IMR-90 (cell line): ENCODE data around the gene SERPINE2. TPM values are rescaled to one million over a fixed set of nuclear protein-coding genes. Genes with fewer than 3 reads are reported as not detected.

Experiments
- ATAC-seq: fragments of 200-7000 bp; cut with Tn5 transposase; 2 replicates; pipeline ENCODE4 v1.9.1; 2020; ENCODE audit warnings: low read depth, mild to moderate bottlenecking, moderate library complexity
- BruUV-seq: library from RNA; stranded (reverse); fragments of 400-500 nt; replicated peaks from 2 replicates; lab custom pipeline; 2021; lab: Mats Ljungman, UMichigan
- CTCF ChIA-PET: fragments of 300-600 bp; formaldehyde crosslinking; extraction: SDS; loops from one replicate; lab custom pipeline; 2021; ENCODE audit warnings: antibody characterized with exemption; lab: Yijun Ruan, JAX
- POLR2A ChIA-PET: fragments of 300-600 bp; sonication (Branson Sonifier 250); formaldehyde crosslinking; loops from one replicate; lab custom pipeline; 2022; ENCODE audit warnings: antibody characterized with exemption; ENCODE audit not compliant: unreplicated experiment; lab: Charles Lee
- DNase-seq: peaks from one replicate; pipeline ENCODE4 v3.0.0; 2013
- H2AFZ ChIP-seq: replicated peaks from 2 replicates; pipeline ENCODE3; 2013; ENCODE audit warnings: low read length, mild to moderate bottlenecking; ENCODE audit not compliant: poor library complexity
- H2AK5ac ChIP-seq: 2 replicates; pipeline ENCODE4 v1.6.1; 2013; ENCODE audit warnings: low read depth, low read length, inconsistent platforms
- H2AK9ac ChIP-seq: replicated peaks from 2 replicates; pipeline ENCODE3; 2013; ENCODE audit warnings: mild to moderate bottlenecking, low read depth, low read length, moderate library complexity; ENCODE audit not compliant: poor library complexity
- H2BK120ac ChIP-seq: 2 replicates; pipeline ENCODE4 v1.6.1; 2013; ENCODE audit warnings: low read depth, low read length, inconsistent platforms
- H2BK15ac ChIP-seq: 3 replicates; pipeline ENCODE4 v1.6.1; 2013; ENCODE audit warnings: low read depth, low read length, inconsistent platforms
- H2BK20ac ChIP-seq: 2 replicates; pipeline ENCODE4 v1.6.1; 2013; ENCODE audit warnings: low read depth, mild to moderate bottlenecking, inconsistent platforms, low read length, moderate library complexity
- H2BK5ac ChIP-seq: 2 replicates; pipeline ENCODE4 v1.6.1; 2013; ENCODE audit warnings: mild to moderate bottlenecking, low read depth, low read length, inconsistent platforms; ENCODE audit not compliant: poor library complexity, severe bottlenecking
- H3K14ac ChIP-seq: replicated peaks from 2 replicates; pipeline ENCODE4 v1.6.1; 2013; ENCODE audit warnings: low read depth, low read length, inconsistent platforms
- H3K18ac ChIP-seq: 2 replicates; pipeline ENCODE4 v1.6.1; 2013; ENCODE audit warnings: low read depth, low read length, control low read depth
- H3K23ac ChIP-seq: 2 replicates; pipeline ENCODE4 v1.6.1; 2013; ENCODE audit warnings: low read depth, low read length, inconsistent platforms
- H3K27ac ChIP-seq: 2 replicates; pipeline ENCODE4 v1.5.1; 2013; ENCODE audit warnings: mild to moderate bottlenecking, control low read depth, low read length; ENCODE audit not compliant: insufficient read depth
- H3K27me3 ChIP-seq: 2 replicates; pipeline ENCODE4 v1.6.1; 2013; ENCODE audit warnings: low read length; ENCODE audit not compliant: control insufficient read depth, insufficient read depth
- H3K36me3 ChIP-seq: 2 replicates; pipeline ENCODE4 v1.6.1; 2013; ENCODE audit warnings: low read length, mixed read lengths; ENCODE audit not compliant: control insufficient read depth, insufficient read depth
- H3K4ac ChIP-seq: 2 replicates; pipeline ENCODE4 v1.6.1; 2013; ENCODE audit warnings: low read depth, low read length, inconsistent platforms
- H3K4me1 ChIP-seq: 2 replicates; pipeline ENCODE4 v1.6.1; 2013; ENCODE audit warnings: low read length, mixed read lengths; ENCODE audit not compliant: control insufficient read depth, insufficient read depth
- H3K4me2 ChIP-seq: 2 replicates; pipeline ENCODE4 v1.6.1; 2013; ENCODE audit warnings: low read depth, mild to moderate bottlenecking, control low read depth, low read length, moderate library complexity
- H3K4me3 ChIP-seq: 2 replicates; pipeline ENCODE4 v1.5.1; 2013; ENCODE audit warnings: low read depth, mild to moderate bottlenecking, control low read depth, low read length, moderate library complexity; ENCODE audit not compliant: insufficient read depth
- H3K56ac ChIP-seq: 2 replicates; pipeline ENCODE4 v1.6.1; 2013; ENCODE audit warnings: low read length, inconsistent platforms; ENCODE audit not compliant: insufficient read depth; ENCODE audit errors: extremely low read depth
- H3K79me1 ChIP-seq, 2 experiments: 2 replicates each; pipeline ENCODE4 v1.6.1; 2013; ENCODE audit warnings: low read length in 2 of 2, inconsistent platforms in 1 of 2, low read depth in 1 of 2
- H3K9ac ChIP-seq: 2 replicates; pipeline ENCODE4 v1.6.1; 2013; ENCODE audit warnings: low read depth, low read length, control low read depth
- H3K9me1 ChIP-seq: 2 replicates; pipeline ENCODE4 v1.6.1; 2013; ENCODE audit warnings: low read length, inconsistent platforms; ENCODE audit not compliant: insufficient read depth
- H3K9me3 ChIP-seq: 2 replicates; pipeline ENCODE4 v1.6.1; 2013; ENCODE audit warnings: low read length; ENCODE audit not compliant: control insufficient read depth, insufficient read depth
- H4K20me1 ChIP-seq: 2 replicates; pipeline ENCODE4 v1.6.1; 2013; ENCODE audit warnings: low read length, inconsistent platforms; ENCODE audit not compliant: insufficient read depth
- H4K5ac ChIP-seq: 2 replicates; pipeline ENCODE4 v1.6.1; 2013; ENCODE audit warnings: mild to moderate bottlenecking, low read depth, low read length, control low read depth
- H4K8ac ChIP-seq, 2 experiments: 2 replicates each; pipeline ENCODE4 v1.6.1; 2013; ENCODE audit warnings: low read depth in 2 of 2, low read length in 2 of 2, control low read depth in 1 of 2, inconsistent platforms in 1 of 2
- H4K91ac ChIP-seq: 2 replicates; pipeline ENCODE4 v1.6.1; 2013; ENCODE audit warnings: low read depth, low read length, inconsistent platforms; ENCODE audit not compliant: insufficient read depth
- BHLHE40 ChIP-seq: fragments of 150-350 bp; IDR thresholded peaks from 2 replicates; pipeline ENCODE4 v1.6.1; 2016; ENCODE audit warnings: mild to moderate bottlenecking, low read depth, low read length
- CEBPB ChIP-seq: IDR thresholded peaks from 2 replicates; pipeline ENCODE4 v1.6.1; 2012; ENCODE audit warnings: low read depth, low read length, improper control_type of control experiment
- CHD1 ChIP-seq: IDR thresholded peaks from 2 replicates; pipeline ENCODE4 v1.6.1; 2012; ENCODE audit warnings: low read depth, low read length, improper control_type of control experiment
- CTCF ChIP-seq: conservative IDR thresholded peaks from 2 replicates; pipeline ENCODE4 v1.5.1; 2012; ENCODE audit warnings: mild to moderate bottlenecking, low read depth, low read length, improper control_type of control experiment
- ELK1 ChIP-seq: fragments of 150-350 bp; IDR thresholded peaks from 2 replicates; pipeline ENCODE4 v1.6.1; 2016; ENCODE audit warnings: low read depth, mild to moderate bottlenecking, low read length, moderate library complexity, borderline replicate concordance
- MAFK ChIP-seq: IDR thresholded peaks from 2 replicates; pipeline ENCODE4 v1.6.1; 2012; ENCODE audit warnings: low read depth, low read length, improper control_type of control experiment
- MXI1 ChIP-seq: IDR thresholded peaks from 2 replicates; pipeline ENCODE4 v1.6.1; 2012; ENCODE audit warnings: low read depth, mild to moderate bottlenecking, low read length, moderate library complexity, borderline replicate concordance
- NFE2L2 ChIP-seq: fragments of 150-350 bp; IDR thresholded peaks from 2 replicates; pipeline ENCODE4 v1.6.1; 2016; ENCODE audit warnings: low read depth, mild to moderate bottlenecking, low read length
- POLR2A ChIP-seq: IDR thresholded peaks from 2 replicates; pipeline ENCODE4 v1.6.1; 2012; ENCODE audit warnings: mild to moderate bottlenecking, low read depth, low read length
- RAD21 ChIP-seq: IDR thresholded peaks from 2 replicates; pipeline ENCODE4 v1.6.1; 2012; ENCODE audit warnings: low read length, improper control_type of control experiment
- RCOR1 ChIP-seq: IDR thresholded peaks from 2 replicates; pipeline ENCODE4 v1.6.1; 2012; ENCODE audit warnings: mild to moderate bottlenecking, low read length, improper control_type of control experiment; ENCODE audit not compliant: insufficient replicate concordance
- SMC3 ChIP-seq: fragments of 150-350 bp; IDR thresholded peaks from 2 replicates; pipeline ENCODE4 v1.6.1; 2016; ENCODE audit warnings: low read depth, mild to moderate bottlenecking, antibody characterized with exemption, low read length, moderate library complexity
- USF2 ChIP-seq: fragments of 150-350 bp; IDR thresholded peaks from 2 replicates; pipeline ENCODE4 v1.6.1; 2017; ENCODE audit warnings: mild to moderate bottlenecking, antibody characterized with exemption, low read length, low read depth
- WGBS, 2 experiments: methylation state at CpG; one replicate each; pipeline versions ENCODE4 v1.1.5 to v1.1.7; 2013; ENCODE audit warnings: missing lambda C conversion rate in 2 of 2; ENCODE audit not compliant: insufficient read length in 1 of 2; ENCODE audit errors: extremely low coverage in 2 of 2; 5-methylcytosine and 5-hydroxymethylcytosine counted together
- dilution Hi-C: fragments of 300-500 bp; cut with HindIII; formaldehyde crosslinking; loops from one replicate; pipeline ENCODE4 v1.14.3; 2018; ENCODE audit warnings: low sequenced_read_pairs; ENCODE audit not compliant: unreplicated experiment
- in situ Hi-C: fragments of 300-500 bp; cut with MboI; formaldehyde crosslinking; loops from 3 replicates; pipeline ENCODE4 v1.14.3; 2019; ENCODE audit warnings: low sequenced_read_pairs, inconsistent platforms, mixed read lengths
- intact Hi-C: fragments of 100-400 bp; cut with micrococcal nuclease; formaldehyde crosslinking; loops from 2 replicates; pipeline ENCODE4 v1.10.0; 2022
- polyA plus RNA-seq, 3 experiments: library from polyadenylated mRNA; depleted of rRNA; stranded (reverse); fragments of >200 nt; gene quantifications; 2 replicates each; pipeline ENCODE4 v1.2.3, GENCODE V29; 2012; ENCODE audit warnings: low replicate concordance in 1 of 3
- total RNA-seq: library from RNA; depleted of rRNA; stranded (reverse); fragments of >200 nt; gene quantifications from 2 replicates; pipeline ENCODE4 v1.2.3, GENCODE V29; 2012

The SERPINE2 gene
- total and polyA plus RNA-seq, 2 of the 4 experiments (the other 2 are of a cell fraction) = 24.0 to 62.7 TPM

GRCh38 chr2:224034017-224034416 is 5.1 kb downstream of the SERPINE2 start (continued):
- no peak for TF ChIP-seq USF2
- TF ChIP-seq NFE2L2 = no peak

GRCh38 chr2:224033601-224034000 is 5.5 kb downstream of the SERPINE2 start:
- in situ Hi-C loops = no loop called here
- DNase-seq = no peak
- Histone ChIP-seq H3K4me1 (peaks cover 5% of the 10 kb centered on the region; the same call in 1 of the 2 replicates), H3K9me1 (peaks cover 15% of the 10 kb centered on the region), H4K20me1 (peaks cover 3% of the 10 kb centered on the region; the same call in 1 of the 2 replicates), H4K91ac (no peak overlapping the region), H3K18ac (no peak overlapping the region), H2BK5ac (no peak overlapping the region), H2BK120ac (no peak overlapping the region), H3K9ac (no peak overlapping the region), H2BK20ac (no peak overlapping the region), H2AK9ac (no peak overlapping the region), H2AK5ac (no peak overlapping the region), H3K23ac (no peak overlapping the region), H3K36me3 (0 out of 2 replicates have a peak, but pooled peaks cover 3% of the 10 kb centered on the region), H3K56ac (no peak overlapping the region), H3K79me1 (peaks cover 16 to 54% of the 10 kb centered on the region in 2 experiments; a peak in 3 of 4 replicates), H4K5ac (no peak overlapping the region), H3K27ac (no peak overlapping the region), H3K9me3 (no peaks in the 10 kb centered on the region), H3K4ac (no peak overlapping the region), H2AFZ (no peak overlapping the region), H3K4me2 (no peak overlapping the region), H3K14ac (no peak overlapping the region), H3K27me3 (no peaks in the 10 kb centered on the region), H2BK15ac (no peak overlapping the region), H4K8ac (no peak overlapping the region), H3K4me3 (no peak overlapping the region)
- WGBS, 2 experiments = no CpG with 5 or more reads among the region's 3 CpGs
- ChIA-PET POLR2A (no interaction called here), CTCF (no interaction called here)
- BruUV-seq = no TSS peak
- intact Hi-C loops = no loop called here
- ATAC-seq = no peak
- dilution Hi-C loops = no loop called here
- TF ChIP-seq MXI1 = no peak
- TF ChIP-seq BHLHE40 = no peak
- TF ChIP-seq RCOR1 = no peak
- no peak for TF ChIP-seq SMC3
- no peak for TF ChIP-seq RAD21
- no peak for TF ChIP-seq POLR2A
- TF ChIP-seq CHD1 = no peak
- TF ChIP-seq CEBPB = no peak
- TF ChIP-seq USF2 = no peak
- no peak for TF ChIP-seq CTCF
- no peak for TF ChIP-seq NFE2L2
- no peak for TF ChIP-seq ELK1
- no peak for TF ChIP-seq MAFK
